Smooth muscle cell (in vitro differentiated cells): Measurements from ENCODE around the gene MAP9. TPM values are rescaled to one million over a fixed set of nuclear protein-coding genes. Genes with fewer than 3 reads are reported as not detected.

Source experiments
- DNase-seq: peaks from one replicate; lab custom pipeline; 2025; ENCODE audit not compliant: unreplicated experiment; lab: John Stamatoyannopoulos, UW
- H2AFZ ChIP-seq: fragments of 200-600 bp; sonication (generic); 2 replicates; pipeline ENCODE4 v1.6.0; 2016; ENCODE audit warnings: antibody characterized with exemption, low read depth, mild to moderate bottlenecking
- H3F3A ChIP-seq: fragments of 200-600 bp; sonication (generic); 2 replicates; pipeline ENCODE4 v1.6.0; 2017; ENCODE audit warnings: antibody characterized with exemption, low read depth
- H3K27ac ChIP-seq: fragments of 200-600 bp; sonication (generic); 2 replicates; pipeline ENCODE4 v1.5.1; 2016; ENCODE audit warnings: low read depth, mild to moderate bottlenecking
- H3K27me3 ChIP-seq: fragments of 200-600 bp; sonication (generic); 2 replicates; pipeline ENCODE4 v1.6.1; 2016; ENCODE audit warnings: low read depth, mild to moderate bottlenecking
- H3K36me3 ChIP-seq: fragments of 200-600 bp; sonication (generic); 2 replicates; pipeline ENCODE4 v1.5.1; 2016; ENCODE audit warnings: low read depth
- H3K4me1 ChIP-seq: fragments of 200-600 bp; sonication (generic); 2 replicates; pipeline ENCODE4 v1.5.1; 2016; ENCODE audit warnings: low read depth
- H3K4me2 ChIP-seq: fragments of 200-600 bp; sonication (generic); 2 replicates; pipeline ENCODE4 v1.6.0; 2016; ENCODE audit warnings: mild to moderate bottlenecking
- H3K4me3 ChIP-seq: fragments of 200-600 bp; sonication (generic); 2 replicates; pipeline ENCODE4 v1.5.1; 2016; ENCODE audit warnings: mild to moderate bottlenecking
- H3K79me2 ChIP-seq: fragments of 200-600 bp; sonication (generic); 2 replicates; pipeline ENCODE4 v1.6.0; 2016; ENCODE audit warnings: low read depth, mild to moderate bottlenecking
- H3K9ac ChIP-seq: fragments of 200-600 bp; sonication (generic); 2 replicates; pipeline ENCODE4 v1.6.0; 2016; ENCODE audit warnings: low read depth
- H3K9me3 ChIP-seq: fragments of 200-600 bp; sonication (generic); replicated peaks from 2 replicates; pipeline ENCODE4 v1.5.1; 2016; ENCODE audit warnings: low read depth
- H4K20me1 ChIP-seq: fragments of 200-600 bp; sonication (generic); 2 replicates; pipeline ENCODE4 v1.6.0; 2016; ENCODE audit warnings: low read depth
- WGBS: methylation state at CpG from one replicate; pipeline ENCODE4 v1.1.7; 2016; ENCODE audit warnings: low lambda C conversion rate; 5-methylcytosine and 5-hydroxymethylcytosine counted together
- polyA plus RNA-seq: library from polyadenylated mRNA; unstranded; fragments of >200 nt; fragmentation: Nextera tagmentation; extraction: Ambion mirVana; gene quantifications from 2 replicates; pipeline ENCODE4 v1.2.1, GENCODE V29; 2016
- total RNA-seq: library from RNA; depleted of rRNA; stranded (reverse); fragments of >200 nt; gene quantifications from 2 replicates; pipeline ENCODE4 v1.2.3, GENCODE V29; 2014
- TF ChIP-seq, protein P1 (sequence below): fragments of 200-600 bp; sonication (generic); IDR thresholded peaks from 2 replicates; pipeline ENCODE4 v1.5.1; 2017; ENCODE audit warnings: borderline replicate concordance, mild to moderate bottlenecking, antibody characterized with exemption; ENCODE audit not compliant: insufficient read depth, poor library complexity, severe bottlenecking

Gene MAP9
- total and polyA plus RNA-seq, 2 experiments from 2014 or later: 17.3 to 29.3 TPM

DNA sequence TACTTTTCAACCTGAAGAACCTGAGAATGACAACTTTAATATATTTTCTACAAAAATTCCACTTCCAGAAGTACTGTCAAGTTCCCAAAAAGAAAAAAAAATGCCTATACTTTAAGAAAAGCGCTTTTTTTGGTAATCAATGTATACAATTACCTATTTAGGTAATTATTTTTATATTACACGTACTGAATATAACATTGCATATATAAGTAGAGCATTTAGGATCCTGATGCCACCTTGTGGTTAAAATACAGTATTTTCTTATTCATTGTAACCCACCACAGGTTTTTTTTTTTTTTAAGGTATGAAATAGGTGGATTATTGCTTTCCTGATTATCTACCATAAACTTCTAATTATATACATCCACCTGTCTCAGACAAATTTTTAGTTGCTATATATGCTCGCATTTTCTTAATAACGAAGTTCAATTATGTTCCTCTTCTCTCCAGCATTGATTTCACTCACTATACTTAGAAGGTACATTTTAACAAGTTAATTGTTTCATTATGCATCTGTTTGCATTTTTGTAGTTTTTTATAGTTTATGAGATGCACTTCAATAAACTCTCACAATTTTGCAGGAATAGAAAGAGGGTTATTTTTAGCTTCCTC, 5.2 kb downstream of the MAP9 start:
- peaks cover 4% of the 10 kb centered on the region for H3K79me2 ChIP-seq
- H3K9ac ChIP-seq: no peak overlapping the region
- peaks cover 12% of the 10 kb centered on the region for H3K4me1 ChIP-seq
- H3K4me3 ChIP-seq: no peak overlapping the region
- no peak overlapping the region for H2AFZ ChIP-seq
- no peaks in the 10 kb centered on the region for H3K27me3 ChIP-seq
- no peak overlapping the region for H3K27ac ChIP-seq
- TF ChIP-seq, protein P1, sequence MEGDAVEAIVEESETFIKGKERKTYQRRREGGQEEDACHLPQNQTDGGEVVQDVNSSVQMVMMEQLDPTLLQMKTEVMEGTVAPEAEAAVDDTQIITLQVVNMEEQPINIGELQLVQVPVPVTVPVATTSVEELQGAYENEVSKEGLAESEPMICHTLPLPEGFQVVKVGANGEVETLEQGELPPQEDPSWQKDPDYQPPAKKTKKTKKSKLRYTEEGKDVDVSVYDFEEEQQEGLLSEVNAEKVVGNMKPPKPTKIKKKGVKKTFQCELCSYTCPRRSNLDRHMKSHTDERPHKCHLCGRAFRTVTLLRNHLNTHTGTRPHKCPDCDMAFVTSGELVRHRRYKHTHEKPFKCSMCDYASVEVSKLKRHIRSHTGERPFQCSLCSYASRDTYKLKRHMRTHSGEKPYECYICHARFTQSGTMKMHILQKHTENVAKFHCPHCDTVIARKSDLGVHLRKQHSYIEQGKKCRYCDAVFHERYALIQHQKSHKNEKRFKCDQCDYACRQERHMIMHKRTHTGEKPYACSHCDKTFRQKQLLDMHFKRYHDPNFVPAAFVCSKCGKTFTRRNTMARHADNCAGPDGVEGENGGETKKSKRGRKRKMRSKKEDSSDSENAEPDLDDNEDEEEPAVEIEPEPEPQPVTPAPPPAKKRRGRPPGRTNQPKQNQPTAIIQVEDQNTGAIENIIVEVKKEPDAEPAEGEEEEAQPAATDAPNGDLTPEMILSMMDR: peak; percentile 61
- DNase-seq: no peak
- WGBS: 30% methylated on average over 4 of the region's 4 CpGs
- no peaks in the 10 kb centered on the region for H3F3A ChIP-seq
- no peak overlapping the region for H3K4me2 ChIP-seq
- H3K36me3 ChIP-seq: no peaks in the 10 kb centered on the region
- no peaks in the 10 kb centered on the region for H4K20me1 ChIP-seq
- H3K9me3 ChIP-seq: no peaks in the 10 kb centered on the region

GRCh38 chr4:155367608-155368007, 9.2 kb downstream of the MAP9 start:
- DNase-seq: no peak
- Histone ChIP-seq H3K79me2 (no peaks in the 10 kb centered on the region), H3K27me3 (no peaks in the 10 kb centered on the region), H3K9ac (no peak overlapping the region), H3K4me3 (no peak overlapping the region), H3K36me3 (no peaks in the 10 kb centered on the region), H4K20me1 (no peaks in the 10 kb centered on the region), H3K4me1 (no peaks in the 10 kb centered on the region), H3K4me2 (no peak overlapping the region), H3F3A (no peaks in the 10 kb centered on the region), H2AFZ (no peak overlapping the region), H3K27ac (no peak overlapping the region), H3K9me3 (no peaks in the 10 kb centered on the region)
- TF ChIP-seq, protein P1: no peak
- WGBS: 96% methylated on average over 2 of the region's 2 CpGs

GRCh38 chr4:155353923-155354540, 22.7 kb downstream of the MAP9 start:
- 33% methylated on average over 8 of the region's 8 CpGs for WGBS
- Histone ChIP-seq H2AFZ (no peak overlapping the region), H3K4me3 (no peak overlapping the region), H3K27me3 (no peaks in the 10 kb centered on the region), H3K27ac (no peak overlapping the region), H3K9ac (no peak overlapping the region), H3K4me2 (no peak overlapping the region), H3K79me2 (no peaks in the 10 kb centered on the region), H3K4me1 (no peaks in the 10 kb centered on the region), H3K9me3 (no peaks in the 10 kb centered on the region), H4K20me1 (no peaks in the 10 kb centered on the region), H3K36me3 (peaks cover 11% of the 10 kb centered on the region), H3F3A (no peaks in the 10 kb centered on the region)
- DNase-seq: peak; percentile 1
- TF ChIP-seq, protein P1: peak; percentile 82

DNA sequence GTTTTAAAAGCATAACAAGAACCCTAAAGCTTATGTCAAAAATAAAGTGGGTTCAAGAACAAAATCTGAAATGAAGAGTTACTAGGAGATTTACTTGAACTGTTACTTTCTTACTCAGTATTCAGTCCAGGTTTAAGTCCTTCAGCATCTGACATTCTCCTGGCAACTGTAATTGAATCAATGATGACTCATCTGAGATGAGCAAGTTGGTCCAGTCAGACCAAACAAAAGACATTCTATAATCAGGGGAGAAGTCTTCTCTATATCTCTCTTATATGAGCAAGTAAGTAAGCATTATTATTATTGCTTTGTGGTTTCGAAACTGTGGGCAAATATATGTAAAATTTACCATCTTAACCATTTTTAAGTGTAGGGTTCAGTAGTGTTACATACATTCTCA, 34.6 kb downstream of the MAP9 start:
- no peak for DNase-seq
- TF ChIP-seq, protein P1: no peak
- no peaks in the 10 kb centered on the region for H4K20me1 ChIP-seq
- no peaks in the 10 kb centered on the region for H3K36me3 ChIP-seq
- H3K79me2 ChIP-seq: no peaks in the 10 kb centered on the region
- no peak overlapping the region for H3K27ac ChIP-seq
- no peak overlapping the region for H3K4me2 ChIP-seq
- no peak overlapping the region for H3K9ac ChIP-seq
- H3F3A ChIP-seq: no peaks in the 10 kb centered on the region
- WGBS: 93% methylated on average over 1 of the region's 1 CpG
- no peaks in the 10 kb centered on the region for H3K4me1 ChIP-seq
- H3K9me3 ChIP-seq: no peaks in the 10 kb centered on the region
- no peaks in the 10 kb centered on the region for H3K27me3 ChIP-seq
- no peak overlapping the region for H2AFZ ChIP-seq
- H3K4me3 ChIP-seq: no peak overlapping the region
